GM19395 (cell line): ENCODE measurements around the gene NCEH1.
A peak's percentile ranks its signal among the peaks of the same experiment; 100 is the strongest.
"Not testable (repeated sequence)": the region's sequence is repeated elsewhere in the genome, so short reads cannot be mapped to it uniquely, and the experiment has no call there.

ENCODE experiments used
- ATAC-seq: cut with Tn5 transposase; IDR thresholded peaks from one replicate; pipeline ENCODE4 v1.9.1; 2021; ENCODE audit warnings: mild to moderate bottlenecking, moderate library complexity; ENCODE audit not compliant: unreplicated experiment

The NCEH1 gene

GRCh38 chr3:172614340-172615274 lies 96.3 kb downstream of the NCEH1 start:
- no peak for ATAC-seq

- no peak for ATAC-seq
Measured at GRCh38 chr3:172613845-172614244, 97.0 kb downstream of the NCEH1 start.

GRCh38 chr3:172612871-172613678 lies 97.8 kb downstream of the NCEH1 start:
- no peak for ATAC-seq

GRCh38 chr3:172609750-172610149 lies 101.1 kb downstream of the NCEH1 start:
- ATAC-seq: no peak

GRCh38 chr3:172608575-172608974 lies 102.3 kb downstream of the NCEH1 start:
- ATAC-seq: no peak

GRCh38 chr3:172607305-172608121 lies 103.4 kb downstream of the NCEH1 start:
- no peak for ATAC-seq

GRCh38 chr3:172606021-172606420 lies 104.8 kb downstream of the NCEH1 start:
- ATAC-seq: no peak

- no peak for ATAC-seq
Measured at GRCh38 chr3:172604895-172605646, 105.8 kb downstream of the NCEH1 start.

GRCh38 chr3:172601066-172601832 lies 109.6 kb downstream of the NCEH1 start:
- no peak for ATAC-seq

- no peak for ATAC-seq
Measured at GRCh38 chr3:172600644-172601065, 110.2 kb downstream of the NCEH1 start.

- no peak for ATAC-seq
Measured at GRCh38 chr3:172598904-172599303, 112.0 kb downstream of the NCEH1 start.

GRCh38 chr3:172596394-172596706 lies 114.5 kb downstream of the NCEH1 start:
- ATAC-seq: no peak

- ATAC-seq: peak; percentile 48
Measured at GRCh38 chr3:172595664-172596393, 115.0 kb downstream of the NCEH1 start.

- ATAC-seq: not testable (repeated sequence)
Measured at GRCh38 chr3:172594900-172595663, 115.8 kb downstream of the NCEH1 start.

- no peak for ATAC-seq
Measured at GRCh38 chr3:172592898-172593669, 117.8 kb downstream of the NCEH1 start.

- ATAC-seq: peak; percentile 82
Measured at GRCh38 chr3:172591876-172592771, 118.7 kb downstream of the NCEH1 start.
